Activated CD4-positive, alpha-beta T cell treated with anti-CD3 and anti-CD28 coated beads for 24 hours (primary cell): ENCODE data around the gene SCFD2.

Source experiments
- DNase-seq, 2 donors: peaks; one replicate each; pipeline ENCODE4 v3.0.0-alpha.2; 2020; ENCODE audit warnings: low read depth in 2 of 2

SCFD2 gene

GRCh38 chr4:52883707-52884669, 481.9 kb downstream of the SCFD2 start:
- DNase-seq, result no peak

GRCh38 chr4:52883183-52883621, 482.7 kb downstream of the SCFD2 start:
- DNase-seq, result no peak

GRCh38 chr4:52880994-52881393, 484.9 kb downstream of the SCFD2 start:
- DNase-seq, result no peak

- no peak for DNase-seq
These were observed 486.4 kb downstream of the SCFD2 start for GRCh38 chr4:52879471-52879870.

- no peak for DNase-seq
These were observed 488.2 kb downstream of the SCFD2 start for GRCh38 chr4:52877694-52878093.

GRCh38 chr4:52877036-52877435, 488.8 kb downstream of the SCFD2 start:
- no peak for DNase-seq

GRCh38 chr4:52876069-52876468, 489.8 kb downstream of the SCFD2 start:
- DNase-seq, result no peak

GRCh38 chr4:52874948-52875347, 490.9 kb downstream of the SCFD2 start:
- no peak for DNase-seq

GRCh38 chr4:52873861-52874343, 492.0 kb downstream of the SCFD2 start:
- no peak for DNase-seq

GRCh38 chr4:52873191-52873590, 492.7 kb downstream of the SCFD2 start:
- no peak for DNase-seq

- no peak for DNase-seq
These were observed 495.6 kb downstream of the SCFD2 start for GRCh38 chr4:52870225-52870624.

- DNase-seq, result no peak
These were observed 496.2 kb downstream of the SCFD2 start for GRCh38 chr4:52869656-52870055.

- no peak for DNase-seq
These were observed 496.7 kb downstream of the SCFD2 start for GRCh38 chr4:52869196-52869595.

GRCh38 chr4:52868133-52868532, 497.7 kb downstream of the SCFD2 start:
- DNase-seq, result no peak

- DNase-seq, result no peak
These were observed 498.7 kb downstream of the SCFD2 start for GRCh38 chr4:52867163-52867562.

- DNase-seq, result no peak
These were observed 499.1 kb downstream of the SCFD2 start for GRCh38 chr4:52866734-52867133.

- no peak for DNase-seq
These were observed 500.6 kb downstream of the SCFD2 start for GRCh38 chr4:52865300-52865699.

- no peak for DNase-seq
These were observed 501.1 kb downstream of the SCFD2 start for GRCh38 chr4:52864793-52865192.

GRCh38 chr4:52863324-52863723, 502.5 kb downstream of the SCFD2 start:
- DNase-seq, result no peak

GRCh38 chr4:52862639-52863161, 503.2 kb downstream of the SCFD2 start:
- DNase-seq, result no peak

- peak; percentile 72 to 77 for DNase-seq
These were observed 503.8 kb downstream of the SCFD2 start, which contains the start of gene RASL11B for GRCh38 chr4:52861879-52862616. TSS of gene RASL11B (plus strand) at chr4:52862317. CDS start at chr4:52862508, 191 bp downstream.

- DNase-seq, result no peak
These were observed 504.6 kb downstream of the SCFD2 start for GRCh38 chr4:52861171-52861823.
